Adrenal gland (tissue), 12 donors: ENCODE data around the gene ABCF1. TPM values are rescaled to one million over a fixed set of nuclear protein-coding genes. Genes with fewer than 3 reads are reported as not detected.

ENCODE experiments used
- DNase-seq, 7 donors: peaks; one replicate each; pipeline ENCODE4 v3.0.0-alpha.2; 2019 to 2020
- H3K27ac ChIP-seq, 5 donors: fragments of 200-600 bp; sonication (generic) in 4 of 5; 1 replicate in 3 of 5; 2 replicates in 2 of 5; pipeline versions ENCODE4 v1.5.1 to v1.8.0; 2016 to 2020; ENCODE audit warnings: mild to moderate bottlenecking in 1 of 5
- H3K27me3 ChIP-seq: fragments of 200-600 bp; 2 replicates; pipeline ENCODE4 v1.8.0; 2021
- H3K36me3 ChIP-seq, 2 donors: fragments of 200-600 bp; replicated peaks in 1 of 2; 1 replicate in 1 of 2; 2 replicates in 1 of 2; pipeline versions ENCODE4 v1.5.1 to v1.8.0; 2018 to 2022
- H3K4me1 ChIP-seq, 2 donors: fragments of 200-600 bp; replicated peaks in 1 of 2; 1 replicate in 1 of 2; 2 replicates in 1 of 2; pipeline versions ENCODE4 v1.5.1 to v1.8.0; 2018 to 2021
- H3K4me3 ChIP-seq, 4 donors: fragments of 200-600 bp; sonication (generic) in 3 of 4; one replicate each; pipeline ENCODE4 v1.5.1; 2016 to 2018
- H3K9me3 ChIP-seq, 3 donors: fragments of 200-600 bp; sonication (generic) in 1 of 3; replicated peaks in 1 of 3; 1 replicate in 2 of 3; 2 replicates in 1 of 3; pipeline versions ENCODE4 v1.5.1 to v1.8.0; 2016 to 2021
- POLR2A ChIP-seq, 2 donors: fragments of 450-650 bp; IDR thresholded peaks; one replicate each; pipeline ENCODE4 v1.6.1; 2017; ENCODE audit warnings: antibody characterized with exemption in 2 of 2, mild to moderate bottlenecking in 2 of 2, moderate library complexity in 1 of 2
- WGBS, 4 donors: extraction: QIAGEN DNeasy Blood & Tissue Kit in 2 of 4; methylation state at CpG; one replicate each; pipeline versions ENCODE4 v1.1.5 to v1.1.7; 2013 to 2017; 5-methylcytosine and 5-hydroxymethylcytosine counted together
- intact Hi-C, 2 donors: fragments of 100-400 bp; cut with DNase I; formaldehyde crosslinking; loops; one replicate each; pipeline versions ENCODE4 v1.14.1 to v1.15.0; 2022 to 2023
- polyA plus RNA-seq, 3 donors: library from polyadenylated mRNA; stranded (reverse); fragments of 200-250 nt in 2 of 3; fragments of 350-450 nt in 1 of 3; fragmentation: Illumina TruSeq in 1 of 3; extraction: RNeasy Lipid Tissue Mini Kit (QIAGEN cat#74804) in 1 of 3; gene quantifications; one replicate each; pipeline ENCODE4 v1.2.3, GENCODE V29; 2013 to 2014
- total RNA-seq, 9 donors: library from RNA; depleted of rRNA in 4 of 9; stranded (reverse); fragments of >200 nt in 4 of 9; fragments of 120-200 nt in 1 of 9; fragmentation: NEBNext Ultra II Directional in 1 of 9; extraction: Animal tissue kit (Norgen Biotek cat#: 25700) in 1 of 9; gene quantifications; one replicate each; pipeline versions ENCODE4 v1.1.0 to v1.2.4, GENCODE V29; 2013 to 2023
- TF ChIP-seq, protein P1 (sequence below), 6 experiments: fragments of 450-650 bp in 4 of 6; fragments of 200-600 bp in 2 of 6; sonication (generic) in 1 of 6; IDR thresholded peaks; 1 replicate in 5 of 6; 2 replicates in 1 of 6; pipeline versions ENCODE4 v1.5.1 to v1.8.0; 2016 to 2021; ENCODE audit warnings: antibody characterized with exemption in 6 of 6, mild to moderate bottlenecking in 2 of 6, moderate library complexity in 1 of 6
- donor health status: healthy with polysubstance abuse.
- donor health status: Bipolar disorder and iron deficiency.
- donor health status: DM: yes; HTN: yes; CAD: no.
- donor health status: DM: no; HTN: no; CAD: no.
- donor health status: DM: no; HTN: no; CAD: no.
- donor health status: DM: yes; HTN: yes; CAD: no.

The ABCF1 gene
- total and polyA plus RNA-seq, 12 donors = 18.7 to 75.2 (median 37.6) TPM

- Histone ChIP-seq H3K4me3 (no peak overlapping the region), H3K27me3 (no peaks in the 10 kb centered on the region), H3K36me3 (peaks cover 0 to 18% of the 10 kb centered on the region in 2 donors), H3K4me1 (peaks cover 3 to 7% of the 10 kb centered on the region in 2 donors), H3K27ac (peak overlapping the region in 2 of 5 donors; percentile 11 to 17), H3K9me3 (no peaks in the 10 kb centered on the region)
- peak in 1 of 7 donors; percentile 35 for DNase-seq
- intact Hi-C loops = loop anchor here in 1 of 2 donors (5.0 kb wide), 1 partner anchor 44 kb away; no protein-coding TSS in a partner anchor
- WGBS, 4 donors = 63 to 81% (median 74%) methylated on average over 1 of the region's 1 CpG
- TF ChIP-seq, protein P1, sequence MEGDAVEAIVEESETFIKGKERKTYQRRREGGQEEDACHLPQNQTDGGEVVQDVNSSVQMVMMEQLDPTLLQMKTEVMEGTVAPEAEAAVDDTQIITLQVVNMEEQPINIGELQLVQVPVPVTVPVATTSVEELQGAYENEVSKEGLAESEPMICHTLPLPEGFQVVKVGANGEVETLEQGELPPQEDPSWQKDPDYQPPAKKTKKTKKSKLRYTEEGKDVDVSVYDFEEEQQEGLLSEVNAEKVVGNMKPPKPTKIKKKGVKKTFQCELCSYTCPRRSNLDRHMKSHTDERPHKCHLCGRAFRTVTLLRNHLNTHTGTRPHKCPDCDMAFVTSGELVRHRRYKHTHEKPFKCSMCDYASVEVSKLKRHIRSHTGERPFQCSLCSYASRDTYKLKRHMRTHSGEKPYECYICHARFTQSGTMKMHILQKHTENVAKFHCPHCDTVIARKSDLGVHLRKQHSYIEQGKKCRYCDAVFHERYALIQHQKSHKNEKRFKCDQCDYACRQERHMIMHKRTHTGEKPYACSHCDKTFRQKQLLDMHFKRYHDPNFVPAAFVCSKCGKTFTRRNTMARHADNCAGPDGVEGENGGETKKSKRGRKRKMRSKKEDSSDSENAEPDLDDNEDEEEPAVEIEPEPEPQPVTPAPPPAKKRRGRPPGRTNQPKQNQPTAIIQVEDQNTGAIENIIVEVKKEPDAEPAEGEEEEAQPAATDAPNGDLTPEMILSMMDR (IDR thresholded peaks at IDR 0.05) = no peak
- no peak for TF ChIP-seq POLR2A (IDR thresholded peaks at IDR 0.05)
Observed at GRCh38 chr6:30542915-30543314, 28.3 kb upstream of the ABCF1 start.

DNA sequence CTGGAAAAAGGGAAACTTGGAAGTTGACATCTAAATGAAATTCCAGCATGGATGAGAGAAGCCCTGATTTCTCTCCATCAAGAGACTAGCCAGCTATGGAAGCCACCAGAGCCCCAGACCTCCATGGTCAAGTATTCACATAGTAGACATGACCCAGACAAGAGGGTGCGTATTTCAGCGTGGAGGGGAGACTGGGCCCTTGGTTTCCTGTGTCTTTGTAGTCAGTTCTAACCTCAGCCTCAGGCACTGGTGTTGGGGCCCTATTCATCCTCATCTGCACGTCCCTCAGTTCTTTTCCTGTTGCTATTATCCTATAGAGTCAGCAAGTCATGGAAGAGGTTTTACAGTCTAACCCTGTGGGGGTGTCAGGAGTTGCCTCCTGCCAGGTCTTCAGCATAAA is 27.4 kb upstream of the ABCF1 start:
- peaks cover 0 to 27% of the 10 kb centered on the region in 2 donors for H3K36me3 ChIP-seq
- no peaks in the 10 kb centered on the region for H3K27me3 ChIP-seq
- TF ChIP-seq, protein P1 (IDR thresholded peaks at IDR 0.05) = no peak
- TF ChIP-seq POLR2A (IDR thresholded peaks at IDR 0.05) = no peak
- H3K4me1 ChIP-seq = peaks cover 3 to 7% of the 10 kb centered on the region in 2 donors
- peak in 1 of 7 donors; percentile 50 for DNase-seq
- 84 to 93% (median 92%) methylated on average over 3 of the region's 3 CpGs for WGBS, 4 donors
- H3K4me3 ChIP-seq = no peak overlapping the region
- intact Hi-C loops = loop anchor here in 1 of 2 donors (5.0 kb wide), 1 partner anchor 43 kb away; no protein-coding TSS in a partner anchor
- H3K9me3 ChIP-seq = no peaks in the 10 kb centered on the region
- H3K27ac ChIP-seq = no peak overlapping the region

DNA sequence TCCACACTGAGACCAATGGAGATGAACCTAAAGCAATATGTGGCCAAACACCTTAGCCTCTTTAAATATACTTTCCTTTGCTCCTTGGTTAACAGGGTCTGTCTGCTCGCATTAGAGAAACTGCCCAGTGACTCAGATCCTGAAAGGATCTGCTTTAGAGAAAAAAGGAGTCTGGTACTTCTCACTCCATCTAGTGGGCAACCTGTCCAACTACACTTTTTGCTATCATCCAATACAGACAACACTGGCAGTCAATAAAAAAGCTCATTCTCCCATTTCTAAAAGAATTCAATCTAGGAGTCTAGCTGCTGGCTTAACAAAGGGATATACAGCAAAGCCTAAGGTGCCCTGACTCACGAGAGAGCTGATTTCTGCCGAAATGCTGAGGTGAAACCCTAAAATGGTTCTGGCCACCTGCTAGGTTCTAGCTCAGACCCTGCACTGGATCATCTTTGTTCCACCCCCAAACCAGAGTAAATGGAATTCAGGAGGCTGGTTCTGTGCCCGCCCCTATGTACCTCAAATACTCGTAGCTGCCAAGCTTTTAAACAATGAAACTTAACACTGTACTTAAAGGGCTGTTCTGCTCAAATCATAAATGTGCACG is 26.5 kb upstream of the ABCF1 start:
- intact Hi-C loops = loop anchor here in 1 of 2 donors (5.0 kb wide), 2 partner anchors 43 to 62 kb away; no protein-coding TSS in a partner anchor
- no peak overlapping the region for H3K27ac ChIP-seq

DNA sequence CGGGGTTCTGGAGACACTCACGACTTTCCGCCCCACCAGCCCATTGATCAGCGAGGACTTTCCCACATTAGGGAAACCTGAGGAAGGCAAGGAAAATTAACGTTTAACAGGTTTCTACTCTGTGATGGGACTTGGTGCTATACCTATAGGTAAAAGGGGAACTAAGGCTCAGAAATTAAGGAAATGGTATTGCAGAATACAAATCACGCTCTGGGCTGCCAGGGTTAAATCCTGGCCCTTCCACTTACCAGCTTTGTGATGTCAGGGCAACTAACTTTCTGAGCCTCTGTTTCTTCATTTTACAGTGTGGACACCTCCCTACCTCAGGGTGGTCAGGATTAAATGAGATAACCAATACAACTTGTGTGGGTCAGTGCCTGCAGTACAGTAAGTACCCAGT is 23.8 kb upstream of the ABCF1 start:
- intact Hi-C loops = loop anchor here in 1 of 2 donors (5.0 kb wide), 1 partner anchor 65 kb away; no protein-coding TSS in a partner anchor
- DNase-seq = no peak
- Histone ChIP-seq H3K4me3 (no peak overlapping the region), H3K27me3 (no peaks in the 10 kb centered on the region), H3K36me3 (peaks cover 0 to 60% of the 10 kb centered on the region in 2 donors), H3K4me1 (no peaks in the 10 kb centered on the region), H3K27ac (no peak overlapping the region), H3K9me3 (no peaks in the 10 kb centered on the region)
- 87 to 93% (median 89%) methylated on average over 6 of the region's 6 CpGs for WGBS, 4 donors
- TF ChIP-seq POLR2A (IDR thresholded peaks at IDR 0.05) = no peak
- TF ChIP-seq, protein P1 (IDR thresholded peaks at IDR 0.05) = no peak

More for the DNA sequence above, 26.5 kb upstream of the ABCF1 start:
- TF ChIP-seq POLR2A (IDR thresholded peaks at IDR 0.05) = no peak
- TF ChIP-seq, protein P1 (IDR thresholded peaks at IDR 0.05) = peak; percentile 65 to 84 (median 79)
- H3K4me1 ChIP-seq = peaks cover 3 to 7% of the 10 kb centered on the region in 2 donors
- no peaks in the 10 kb centered on the region for H3K27me3 ChIP-seq
- 27 to 35% (median 29%) methylated on average over 6 of the region's 6 CpGs for WGBS, 4 donors
- no peaks in the 10 kb centered on the region for H3K9me3 ChIP-seq
- peaks cover 0 to 35% of the 10 kb centered on the region in 2 donors for H3K36me3 ChIP-seq
- peak in 4 of 7 donors; percentile 29 to 51 (median 40) for DNase-seq
- no peak overlapping the region for H3K4me3 ChIP-seq
